Measurements from ENCODE around the gene EFEMP1.

DNA sequence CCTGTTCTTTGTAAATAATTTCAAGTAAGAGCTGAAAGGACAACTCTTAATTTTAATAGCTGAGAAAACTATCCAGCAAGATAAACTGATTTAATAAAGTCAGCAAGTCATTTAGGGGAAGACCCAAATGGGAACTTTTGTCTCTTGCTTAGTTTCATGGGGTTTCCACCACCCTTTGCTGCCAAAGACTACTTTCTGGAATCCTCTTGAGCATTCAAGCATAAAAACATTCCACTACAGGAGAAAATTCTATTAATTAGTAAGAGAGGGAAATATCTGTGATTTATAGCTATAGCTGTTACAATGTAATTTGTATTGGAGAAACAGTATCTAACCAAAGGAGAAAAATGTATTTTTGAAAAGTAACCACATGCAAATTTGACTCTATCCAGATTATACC lies 20.6 kb downstream of the EFEMP1 start:
- no peak for TF ChIP-seq POLR2A (IDR thresholded peaks at IDR 0.05; ENCODE audit: low read length)
- no peak for TF ChIP-seq GATA1 (IDR thresholded peaks at IDR 0.05; ENCODE audit: low read depth, low read length)

Measured in erythroblast (primary cell).